CMK (cell line): Measurements from ENCODE around the gene PPTC7.
"Not testable (repeated sequence)": the region's sequence is repeated elsewhere in the genome, so short reads cannot be mapped to it uniquely, and the experiment has no call there.

Experiments used
- DNase-seq: peaks from one replicate; pipeline ENCODE4 v3.0.0-alpha.2; 2010; ENCODE audit warnings: low read depth

PPTC7 gene

GRCh38 chr12:110536834-110537604 lies 46.1 kb downstream of the PPTC7 start:
- no peak for DNase-seq

- no peak for DNase-seq
Measured at GRCh38 chr12:110534811-110535210, 48.3 kb downstream of the PPTC7 start.

- DNase-seq: no peak
Measured at GRCh38 chr12:110533607-110534006, 49.5 kb downstream of the PPTC7 start.

GRCh38 chr12:110532644-110533043 lies 50.5 kb downstream of the PPTC7 start:
- no peak for DNase-seq

GRCh38 chr12:110531741-110532333 lies 51.3 kb downstream of the PPTC7 start:
- no peak for DNase-seq

- no peak for DNase-seq
Measured at GRCh38 chr12:110530511-110530910, 52.6 kb downstream of the PPTC7 start.

GRCh38 chr12:110528277-110528839 lies 54.8 kb downstream of the PPTC7 start:
- no peak for DNase-seq

GRCh38 chr12:110520876-110521712 lies 62.0 kb downstream of the PPTC7 start:
- DNase-seq: not testable (repeated sequence)

GRCh38 chr12:110518014-110518413 lies 65.1 kb downstream of the PPTC7 start:
- not testable (repeated sequence) for DNase-seq

GRCh38 chr12:110516995-110517394 lies 66.1 kb downstream of the PPTC7 start:
- no peak for DNase-seq

GRCh38 chr12:110514363-110514762 lies 68.8 kb downstream of the PPTC7 start:
- no peak for DNase-seq

GRCh38 chr12:110513842-110514241 lies 69.3 kb downstream of the PPTC7 start:
- no peak for DNase-seq

- DNase-seq: no peak
Measured at GRCh38 chr12:110508071-110508586, 75.0 kb downstream of the PPTC7 start.

GRCh38 chr12:110505332-110505731 lies 77.8 kb downstream of the PPTC7 start:
- no peak for DNase-seq

GRCh38 chr12:110503432-110503831 lies 79.7 kb downstream of the PPTC7 start:
- DNase-seq: no peak

- DNase-seq: peak; percentile 99
Measured at GRCh38 chr12:110501752-110502738, 81.1 kb downstream of the PPTC7 start, which contains the start of the genes RAD9B and VPS29. Gene RAD9B, plus strand, starts transcription at chr12:110502331. Its CDS starts 7 bp downstream, at chr12:110502338. Gene VPS29, minus strand, starts transcription at chr12:110502111. Its CDS starts 60 bp downstream, at chr12:110502051.

- DNase-seq: no peak
Measured at GRCh38 chr12:110501399-110501751, 81.7 kb downstream of the PPTC7 start.

GRCh38 chr12:110498984-110499706 lies 84.0 kb downstream of the PPTC7 start:
- DNase-seq: no peak
